ENCODE data around the gene KRT1.
A peak's percentile ranks its signal among the peaks of the same experiment; 100 is the strongest.

Gene KRT1

GRCh38 chr12:52659395-52659794, 20.8 kb downstream of the KRT1 start:
- no peak for DNase-seq

GRCh38 chr12:52658196-52658595, 22.0 kb downstream of the KRT1 start:
- DNase-seq, result no peak

GRCh38 chr12:52657250-52657902, 22.8 kb downstream of the KRT1 start:
- no peak for DNase-seq

GRCh38 chr12:52656616-52657015, 23.6 kb downstream of the KRT1 start:
- no peak for DNase-seq

GRCh38 chr12:52655720-52656124, 24.5 kb downstream of the KRT1 start:
- DNase-seq, result no peak

- DNase-seq, result no peak
These were observed 25.0 kb downstream of the KRT1 start for GRCh38 chr12:52655251-52655650.

- DNase-seq, result no peak
These were observed 28.4 kb downstream of the KRT1 start, which contains the start of gene KRT2 for GRCh38 chr12:52651726-52652261. TSS of gene KRT2 (minus strand) at chr12:52652211. CDS start at chr12:52652142, 69 bp downstream.

GRCh38 chr12:52650520-52651081, 29.6 kb downstream of the KRT1 start:
- DNase-seq, result no peak

- no peak for DNase-seq
These were observed 31.1 kb downstream of the KRT1 start for GRCh38 chr12:52649066-52649465.

GRCh38 chr12:52648012-52648550, 32.1 kb downstream of the KRT1 start:
- no peak for DNase-seq

GRCh38 chr12:52647601-52648000, 32.6 kb downstream of the KRT1 start:
- DNase-seq, result no peak

- no peak for DNase-seq
These were observed 33.6 kb downstream of the KRT1 start for GRCh38 chr12:52646613-52647012.

GRCh38 chr12:52645982-52646381, 34.2 kb downstream of the KRT1 start:
- no peak for DNase-seq

- DNase-seq, result peak; percentile 28
These were observed 35.0 kb downstream of the KRT1 start for GRCh38 chr12:52645120-52645761.

GRCh38 chr12:52644078-52644415, 36.2 kb downstream of the KRT1 start:
- DNase-seq, result no peak

- no peak for DNase-seq
These were observed 36.8 kb downstream of the KRT1 start for GRCh38 chr12:52643233-52644077.

GRCh38 chr12:52641468-52641867, 38.7 kb downstream of the KRT1 start:
- DNase-seq, result no peak

GRCh38 chr12:52637299-52637698, 42.9 kb downstream of the KRT1 start:
- no peak for DNase-seq

GRCh38 chr12:52636592-52637258, 43.5 kb downstream of the KRT1 start:
- no peak for DNase-seq

- no peak for DNase-seq
These were observed 44.0 kb downstream of the KRT1 start for GRCh38 chr12:52636189-52636588.

GRCh38 chr12:52634266-52635056, 45.7 kb downstream of the KRT1 start:
- no peak for DNase-seq

GRCh38 chr12:52633383-52633782, 46.8 kb downstream of the KRT1 start:
- DNase-seq, result no peak

Measured in activated CD4-positive, alpha-beta T cell treated with anti-CD3 and anti-CD28 coated beads, Interleukin-2, amount 50 U/mL, for 1 hour (primary cell).